KMS-11 (cell line): ENCODE measurements around the gene DAZAP1.
"Not testable (repeated sequence)": the region's sequence is repeated elsewhere in the genome, so short reads cannot be mapped to it uniquely, and the experiment has no call there.

Experiments
- H2AFZ ChIP-seq: fragments of 200-600 bp; sonication (generic); 2 replicates; pipeline ENCODE4 v1.6.1; 2016; ENCODE audit warnings: antibody characterized with exemption, mixed run types, low read depth
- H3K27ac ChIP-seq: fragments of 200-600 bp; sonication (generic); 2 replicates; pipeline ENCODE4 v1.6.1; 2016; ENCODE audit warnings: mild to moderate bottlenecking, mixed run types
- H3K27me3 ChIP-seq: fragments of 200-600 bp; sonication (generic); 2 replicates; pipeline ENCODE4 v1.6.1; 2017; ENCODE audit warnings: mild to moderate bottlenecking, low read depth, mixed run types, moderate library complexity; ENCODE audit not compliant: insufficient read depth
- H3K36me3 ChIP-seq: fragments of 200-600 bp; sonication (generic); 2 replicates; pipeline ENCODE4 v1.6.1; 2017; ENCODE audit warnings: mild to moderate bottlenecking, mixed run types; ENCODE audit not compliant: insufficient read depth
- H3K4me1 ChIP-seq: fragments of 200-600 bp; sonication (generic); 2 replicates; pipeline ENCODE4 v1.6.1; 2016; ENCODE audit warnings: mild to moderate bottlenecking, low read depth, mixed run types; ENCODE audit not compliant: poor library complexity, severe bottlenecking
- H3K4me2 ChIP-seq: fragments of 200-600 bp; sonication (generic); 2 replicates; pipeline ENCODE4 v1.7.0; 2016; ENCODE audit warnings: mild to moderate bottlenecking, mixed run types
- H3K4me3 ChIP-seq: fragments of 200-600 bp; sonication (generic); IDR thresholded peaks from 2 replicates; pipeline ENCODE4 v1.6.1; 2017; ENCODE audit warnings: low read depth, low read length, mixed read lengths; ENCODE audit not compliant: insufficient read depth
- H3K79me2 ChIP-seq: fragments of 200-600 bp; sonication (generic); 2 replicates; pipeline ENCODE4 v1.6.1; 2016; ENCODE audit warnings: low read depth, mixed run types; ENCODE audit not compliant: insufficient read depth
- H3K9ac ChIP-seq: fragments of 200-600 bp; sonication (generic); 2 replicates; pipeline ENCODE4 v1.6.1; 2016; ENCODE audit warnings: mild to moderate bottlenecking, mixed run types
- H4K20me1 ChIP-seq: fragments of 200-600 bp; sonication (generic); 2 replicates; pipeline ENCODE4 v1.6.1; 2016; ENCODE audit warnings: mild to moderate bottlenecking, mixed run types; ENCODE audit not compliant: insufficient read depth
- CTCF ChIP-seq: fragments of 200-600 bp; sonication (generic); conservative IDR thresholded peaks from 2 replicates; pipeline ENCODE4 v1.6.1; 2017; ENCODE audit warnings: low read depth, mild to moderate bottlenecking, antibody characterized with exemption, low read length, moderate library complexity, mixed read lengths

The DAZAP1 gene

DNA sequence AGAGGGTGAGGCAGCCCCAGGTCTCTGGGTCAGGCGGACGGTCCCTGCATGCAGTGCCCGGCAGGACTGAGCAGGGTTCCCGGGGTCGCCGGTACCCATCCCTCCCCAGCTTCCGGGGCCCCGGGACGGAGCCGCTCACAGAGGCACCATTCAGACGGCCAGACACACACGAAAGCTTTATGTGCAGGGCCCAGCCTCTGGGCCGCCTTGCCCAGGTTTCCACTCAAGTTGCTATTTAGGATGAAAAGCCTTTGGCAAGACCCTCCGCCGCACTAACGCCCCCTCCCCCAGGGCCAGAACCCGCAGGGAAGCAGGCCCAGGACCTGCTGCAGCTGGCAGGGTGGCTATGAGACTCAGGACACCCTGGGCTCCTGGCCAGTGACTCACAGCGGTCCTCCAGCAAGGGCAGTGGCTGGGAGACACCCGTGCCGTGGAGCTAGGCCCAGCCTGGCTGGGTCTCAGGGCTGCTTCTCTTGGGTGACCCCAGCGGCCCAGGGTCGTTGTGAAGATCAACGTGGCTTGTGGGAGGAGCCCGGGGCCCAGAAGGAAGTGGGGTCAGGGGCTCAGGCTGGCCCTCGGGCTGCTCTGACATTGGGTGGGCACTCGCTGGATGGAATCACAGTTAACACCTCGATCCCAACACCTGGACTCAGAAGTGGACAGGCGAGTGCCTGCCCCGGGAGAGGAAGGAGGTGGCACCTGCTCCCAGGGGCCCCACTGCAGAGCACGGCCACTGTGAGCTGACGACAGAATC is 66.8 kb downstream of the DAZAP1 start:
- peaks cover 9% of the 10 kb centered on the region for H3K79me2 ChIP-seq
- no peak overlapping the region for H3K4me3 ChIP-seq
- H3K27me3 ChIP-seq = peaks cover 12% of the 10 kb centered on the region; the same call in 1 of the 2 replicates
- no peak overlapping the region for H3K27ac ChIP-seq
- H3K4me1 ChIP-seq = peaks cover 22% of the 10 kb centered on the region
- H3K36me3 ChIP-seq = no peaks in the 10 kb centered on the region; the same call in 1 of the 2 replicates
- no peaks in the 10 kb centered on the region for H4K20me1 ChIP-seq
- H2AFZ ChIP-seq = no peak overlapping the region
- no peak overlapping the region for H3K4me2 ChIP-seq
- no peak for TF ChIP-seq CTCF
- H3K9ac ChIP-seq = no peak overlapping the region

- peaks cover 22% of the 10 kb centered on the region for H3K4me1 ChIP-seq
- H3K27me3 ChIP-seq = peaks cover 16% of the 10 kb centered on the region
- peaks cover 9% of the 10 kb centered on the region for H3K79me2 ChIP-seq
- H3K27ac ChIP-seq = no peak overlapping the region
- H4K20me1 ChIP-seq = no peaks in the 10 kb centered on the region
- H3K9ac ChIP-seq = no peak overlapping the region
- H3K4me3 ChIP-seq = no peak overlapping the region
- H3K4me2 ChIP-seq = no peak overlapping the region
- no peaks in the 10 kb centered on the region; the same call in 1 of the 2 replicates for H3K36me3 ChIP-seq
- no peak for TF ChIP-seq CTCF
- H2AFZ ChIP-seq = no peak overlapping the region
Measured at GRCh38 chr19:1474765-1475351, 67.5 kb downstream of the DAZAP1 start.

DNA sequence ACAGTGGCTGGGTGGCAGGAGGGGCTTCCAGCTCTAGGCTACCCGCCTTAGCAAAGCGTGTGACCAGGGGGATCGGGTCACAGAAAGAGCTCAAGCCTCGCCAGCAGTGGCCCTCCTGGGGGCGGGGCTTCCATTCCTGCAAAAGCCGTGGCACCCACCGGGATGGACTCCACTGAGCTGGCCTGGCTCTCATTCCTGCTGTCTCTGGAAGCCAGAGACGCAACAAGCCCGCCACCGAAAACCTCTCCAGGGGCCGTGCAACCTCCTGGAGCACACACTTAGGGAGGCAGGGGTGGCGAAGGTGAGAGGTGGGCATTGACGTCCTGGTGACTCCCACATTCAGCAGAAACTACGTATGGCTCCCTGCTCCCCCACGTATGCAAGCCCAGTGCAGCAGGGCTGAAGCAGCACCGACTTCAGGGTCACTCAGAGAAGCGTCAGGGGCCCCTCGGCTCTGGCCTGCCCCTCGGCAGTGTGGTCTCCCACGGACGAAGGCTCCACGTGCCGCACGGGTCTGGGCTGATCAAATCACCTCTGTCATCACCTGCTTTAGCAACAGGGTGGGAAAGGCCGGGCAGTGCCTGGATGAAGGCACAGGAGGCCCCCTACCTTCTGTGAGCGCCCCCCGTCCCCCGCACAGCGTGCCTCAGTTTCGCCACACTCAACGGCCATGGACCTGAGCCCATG is 68.5 kb downstream of the DAZAP1 start:
- no peak overlapping the region for H3K4me2 ChIP-seq
- H3K27me3 ChIP-seq = peaks cover 24% of the 10 kb centered on the region
- H3K4me3 ChIP-seq = no peak overlapping the region
- no peaks in the 10 kb centered on the region for H4K20me1 ChIP-seq
- H2AFZ ChIP-seq = no peak overlapping the region
- H3K27ac ChIP-seq = no peak overlapping the region
- TF ChIP-seq CTCF = no peak
- no peak overlapping the region for H3K9ac ChIP-seq
- H3K36me3 ChIP-seq = no peaks in the 10 kb centered on the region; the same call in 1 of the 2 replicates
- peaks cover 9% of the 10 kb centered on the region for H3K79me2 ChIP-seq
- H3K4me1 ChIP-seq = peaks cover 19% of the 10 kb centered on the region

GRCh38 chr19:1477056-1477455 is 69.7 kb downstream of the DAZAP1 start:
- H3K4me2 ChIP-seq, H2AFZ ChIP-seq, H3K4me3 ChIP-seq, H3K36me3 ChIP-seq, H3K9ac ChIP-seq, H3K79me2 ChIP-seq, H3K27ac ChIP-seq, H4K20me1 ChIP-seq: not testable (repeated sequence)
- Histone ChIP-seq H3K4me1 (peaks cover 13% of the 10 kb centered on the region), H3K27me3 (peaks cover 22% of the 10 kb centered on the region)
